ENCODE measurements around the gene NOTCH2. TPM values are rescaled to one million over a fixed set of nuclear protein-coding genes. Genes with fewer than 3 reads are reported as not detected.
A peak's percentile ranks its signal among the peaks of the same experiment; 100 is the strongest.

NOTCH2 gene
- polyA plus RNA-seq, 3 donors, result 47.3 to 108 (median 86.6) TPM

DNA sequence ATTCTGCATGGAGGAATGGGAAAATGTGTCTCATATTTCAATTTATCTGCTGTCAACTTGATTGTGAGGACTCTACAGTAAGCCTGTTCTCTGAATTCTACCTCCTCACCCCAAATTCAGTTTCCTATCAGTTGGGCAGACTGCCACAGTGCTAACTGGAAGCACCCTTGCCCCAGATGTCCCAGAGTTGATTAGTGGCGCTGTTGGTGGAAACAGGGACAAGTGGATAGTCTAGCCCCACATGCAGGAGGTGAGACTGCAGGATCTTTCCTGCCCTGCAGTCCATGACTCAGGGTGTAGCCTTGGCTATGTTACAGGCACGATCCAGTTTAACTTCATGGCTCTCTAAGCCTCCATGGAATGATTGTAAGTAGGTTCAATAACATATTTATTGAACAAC, 195.3 kb downstream of the NOTCH2 start:
- no peaks in the 10 kb centered on the region for H3K9me3 ChIP-seq (replicated peaks in 1 of 2; ENCODE audit: control insufficient read depth in 1 of 2, insufficient read depth in 1 of 2, low read length in 2 of 2)
- no peak overlapping the region for H3K4me3 ChIP-seq (replicated peaks in 1 of 3; ENCODE audit: low read depth in 2 of 3, low read length in 3 of 3)
- H3K36me3 ChIP-seq (replicated peaks in 1 of 2; ENCODE audit: control insufficient read depth in 1 of 2, insufficient read depth in 2 of 2, low read length in 2 of 2), result no peaks in the 10 kb centered on the region
- no peaks in the 10 kb centered on the region for H4K20me1 ChIP-seq (ENCODE audit: insufficient read depth, low read length)
- TF ChIP-seq, protein P1, sequence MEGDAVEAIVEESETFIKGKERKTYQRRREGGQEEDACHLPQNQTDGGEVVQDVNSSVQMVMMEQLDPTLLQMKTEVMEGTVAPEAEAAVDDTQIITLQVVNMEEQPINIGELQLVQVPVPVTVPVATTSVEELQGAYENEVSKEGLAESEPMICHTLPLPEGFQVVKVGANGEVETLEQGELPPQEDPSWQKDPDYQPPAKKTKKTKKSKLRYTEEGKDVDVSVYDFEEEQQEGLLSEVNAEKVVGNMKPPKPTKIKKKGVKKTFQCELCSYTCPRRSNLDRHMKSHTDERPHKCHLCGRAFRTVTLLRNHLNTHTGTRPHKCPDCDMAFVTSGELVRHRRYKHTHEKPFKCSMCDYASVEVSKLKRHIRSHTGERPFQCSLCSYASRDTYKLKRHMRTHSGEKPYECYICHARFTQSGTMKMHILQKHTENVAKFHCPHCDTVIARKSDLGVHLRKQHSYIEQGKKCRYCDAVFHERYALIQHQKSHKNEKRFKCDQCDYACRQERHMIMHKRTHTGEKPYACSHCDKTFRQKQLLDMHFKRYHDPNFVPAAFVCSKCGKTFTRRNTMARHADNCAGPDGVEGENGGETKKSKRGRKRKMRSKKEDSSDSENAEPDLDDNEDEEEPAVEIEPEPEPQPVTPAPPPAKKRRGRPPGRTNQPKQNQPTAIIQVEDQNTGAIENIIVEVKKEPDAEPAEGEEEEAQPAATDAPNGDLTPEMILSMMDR (IDR thresholded peaks at IDR 0.05), result no peak
- peaks cover 10 to 12% of the 10 kb centered on the region in 2 donors for H3K4me1 ChIP-seq (ENCODE audit: control insufficient read depth in 1 of 2, insufficient read depth in 2 of 2, low read length in 2 of 2)
- H3K79me2 ChIP-seq (ENCODE audit: insufficient read depth, low read length), result no peaks in the 10 kb centered on the region
- no peak overlapping the region for H3K9ac ChIP-seq (ENCODE audit: insufficient read depth, low read length, poor library complexity, severe bottlenecking)
- H2AFZ ChIP-seq (ENCODE audit: insufficient read depth, low read depth, low read length, poor library complexity, severe bottlenecking), result no peak overlapping the region
- Mint-ChIP-seq H3K9me3 (no peaks in the 10 kb centered on the region), H3K4me1 (peaks cover 4% of the 10 kb centered on the region), H3K4me3 (no peak overlapping the region), H3K27ac (peak overlapping the region in 1 of 7 donors; percentile 16), H3K36me3 (no peaks in the 10 kb centered on the region), H3K27me3 (ENCODE audit: low read depth in 3 of 3) (peaks cover 1 to 4% (median 2%) of the 10 kb centered on the region in 3 donors)
- WGBS (ENCODE audit: insufficient coverage), result 100% methylated on average over 1 of the region's 2 CpGs
- intact Hi-C loops (cut with micrococcal nuclease), result no loop called here
- DNase-seq, result no peak
- H3K27ac ChIP-seq (ENCODE audit: low read depth in 1 of 2, low read length in 2 of 2), result no peak overlapping the region
- no peaks in the 10 kb centered on the region for H3K27me3 ChIP-seq (ENCODE audit: control insufficient read depth in 2 of 2, insufficient read depth in 2 of 2, low read length in 2 of 2)
- H3K4me2 ChIP-seq (replicated peaks; ENCODE audit: extremely low read depth, low read length, poor library complexity, severe bottlenecking), result no peak overlapping the region

DNA sequence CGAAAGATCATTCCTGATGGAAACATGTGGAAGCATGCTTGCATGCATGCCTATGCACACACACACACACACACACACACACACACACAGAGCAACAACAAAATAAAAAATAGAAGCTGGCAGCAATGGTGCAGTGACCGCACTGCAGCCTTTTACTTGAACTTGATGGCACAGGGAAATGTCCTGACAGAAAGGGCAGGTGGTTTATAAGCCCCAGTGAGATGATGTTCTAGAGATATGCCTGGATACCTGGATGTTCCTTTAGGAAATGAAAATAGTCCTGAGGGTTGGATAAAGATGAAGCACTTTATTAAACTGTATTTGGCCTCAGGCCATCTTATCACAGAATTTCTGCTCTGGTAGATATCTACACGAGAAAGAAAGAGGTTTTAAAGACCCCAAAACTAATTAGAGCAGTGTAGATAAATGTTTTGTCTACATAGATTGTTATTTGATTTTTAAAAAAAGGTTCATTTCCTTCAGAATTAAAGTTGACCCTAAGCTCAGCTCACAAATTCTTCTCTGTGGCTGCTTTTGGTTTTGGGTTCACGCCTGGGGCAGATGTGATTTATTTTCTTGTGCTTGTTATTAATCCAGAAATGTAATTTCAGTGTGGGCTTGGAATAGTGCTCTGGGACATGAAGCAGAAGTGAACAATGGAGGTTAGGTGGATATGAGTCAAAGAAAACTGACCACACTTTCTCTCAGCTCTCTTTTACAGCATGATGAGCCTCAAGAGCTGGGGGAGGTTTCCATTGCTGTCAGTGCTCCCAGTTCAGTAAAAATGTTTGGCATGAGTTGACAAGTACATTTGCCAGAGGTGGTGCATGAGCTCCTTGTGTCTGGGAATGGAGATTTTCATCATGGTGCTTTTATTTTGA, 196.1 kb downstream of the NOTCH2 start:
- Histone ChIP-seq H3K4me1 (ENCODE audit: control insufficient read depth in 1 of 2, insufficient read depth in 2 of 2, low read length in 2 of 2) (peaks cover 10 to 12% of the 10 kb centered on the region in 2 donors), H3K36me3 (replicated peaks in 1 of 2; ENCODE audit: control insufficient read depth in 1 of 2, insufficient read depth in 2 of 2, low read length in 2 of 2) (no peaks in the 10 kb centered on the region), H4K20me1 (ENCODE audit: insufficient read depth, low read length) (no peaks in the 10 kb centered on the region), H3K4me2 (replicated peaks; ENCODE audit: extremely low read depth, low read length, poor library complexity, severe bottlenecking) (no peak overlapping the region), H3K27me3 (ENCODE audit: control insufficient read depth in 2 of 2, insufficient read depth in 2 of 2, low read length in 2 of 2) (no peaks in the 10 kb centered on the region), H3K27ac (ENCODE audit: low read depth in 1 of 2, low read length in 2 of 2) (no peak overlapping the region), H3K79me2 (ENCODE audit: insufficient read depth, low read length) (no peaks in the 10 kb centered on the region), H2AFZ (ENCODE audit: insufficient read depth, low read depth, low read length, poor library complexity, severe bottlenecking) (no peak overlapping the region), H3K9ac (ENCODE audit: insufficient read depth, low read length, poor library complexity, severe bottlenecking) (no peak overlapping the region), H3K9me3 (replicated peaks in 1 of 2; ENCODE audit: control insufficient read depth in 1 of 2, insufficient read depth in 1 of 2, low read length in 2 of 2) (no peaks in the 10 kb centered on the region), H3K4me3 (replicated peaks in 1 of 3; ENCODE audit: low read depth in 2 of 3, low read length in 3 of 3) (no peak overlapping the region)
- H3K4me3 Mint-ChIP-seq, result no peak overlapping the region
- no peaks in the 10 kb centered on the region for H3K36me3 Mint-ChIP-seq
- H3K27ac Mint-ChIP-seq, result peak overlapping the region in 1 of 7 donors; percentile 26
- no peak for DNase-seq
- H3K4me1 Mint-ChIP-seq, result peaks cover 4% of the 10 kb centered on the region
- intact Hi-C loops (cut with micrococcal nuclease), result no loop called here
- TF ChIP-seq, protein P1 (IDR thresholded peaks at IDR 0.05), result no peak
- no peaks in the 10 kb centered on the region for H3K9me3 Mint-ChIP-seq
- peaks cover 1 to 4% (median 2%) of the 10 kb centered on the region in 3 donors for H3K27me3 Mint-ChIP-seq (ENCODE audit: low read depth in 3 of 3)
- 100% methylated on average over 1 of the region's 4 CpGs for WGBS (ENCODE audit: insufficient coverage)
